Activated CD8-positive, alpha-beta T cell treated with anti-CD3 and anti-CD28 coated beads for 36 hours (primary cell): ENCODE measurements around the gene RCAN3. TPM values are rescaled to one million over a fixed set of nuclear protein-coding genes. Genes with fewer than 3 reads are reported as not detected.

Experiments used
- ATAC-seq: fragments of 200-7000 bp; cut with Tn5 transposase; one replicate; pipeline ENCODE4 v1.10.0; 2021; ENCODE audit warnings: mild to moderate bottlenecking, moderate library complexity
- CTCF ChIA-PET: fragments of 350-600 bp; sonication (Branson Sonifier 250); formaldehyde crosslinking; loops from one replicate; lab custom pipeline; 2021; ENCODE audit warnings: antibody characterized with exemption; lab: Charles Lee
- POLR2A ChIA-PET: fragments of 350-600 bp; sonication (Branson Sonifier 250); formaldehyde crosslinking; loops from one replicate; lab custom pipeline; 2021; ENCODE audit warnings: antibody characterized with exemption; lab: Charles Lee
- DNase-seq: peaks from one replicate; pipeline ENCODE4 v3.0.0-alpha.2; 2020
- H3K27ac Mint-ChIP-seq: one replicate; pipeline ENCODE4 v1.8.0; 2021; ENCODE audit warnings: mild to moderate bottlenecking, mixed read lengths
- H3K27me3 Mint-ChIP-seq: one replicate; pipeline ENCODE4 v1.8.0; 2021; ENCODE audit warnings: mixed read lengths
- H3K36me3 Mint-ChIP-seq: one replicate; pipeline ENCODE4 v1.8.0; 2021; ENCODE audit warnings: low read depth, mixed read lengths
- H3K4me1 Mint-ChIP-seq: one replicate; pipeline ENCODE4 v1.8.0; 2021; ENCODE audit warnings: low read depth, mixed read lengths
- H3K4me3 Mint-ChIP-seq: one replicate; pipeline ENCODE4 v1.8.0; 2021; ENCODE audit warnings: mild to moderate bottlenecking, moderate library complexity, mixed read lengths
- H3K9me3 Mint-ChIP-seq: one replicate; pipeline ENCODE4 v1.8.0; 2021; ENCODE audit warnings: mixed read lengths
- intact Hi-C: fragments of 100-400 bp; cut with micrococcal nuclease; formaldehyde crosslinking; loops from one replicate; pipeline ENCODE4 v1.10.0; 2022
- total RNA-seq, 2 experiments: library from RNA; stranded (reverse); gene quantifications; one replicate each; pipeline ENCODE4 v1.2.3, GENCODE V29; 2021
- TF ChIP-seq, protein P1 (sequence below): fragments of 200-600 bp; IDR thresholded peaks from one replicate; pipeline ENCODE4 v1.8.0; 2022; ENCODE audit warnings: antibody characterized with exemption, mild to moderate bottlenecking

The RCAN3 gene
- total RNA-seq, 2 experiments from 2014 or later = 55.3 to 56.8 TPM

DNA sequence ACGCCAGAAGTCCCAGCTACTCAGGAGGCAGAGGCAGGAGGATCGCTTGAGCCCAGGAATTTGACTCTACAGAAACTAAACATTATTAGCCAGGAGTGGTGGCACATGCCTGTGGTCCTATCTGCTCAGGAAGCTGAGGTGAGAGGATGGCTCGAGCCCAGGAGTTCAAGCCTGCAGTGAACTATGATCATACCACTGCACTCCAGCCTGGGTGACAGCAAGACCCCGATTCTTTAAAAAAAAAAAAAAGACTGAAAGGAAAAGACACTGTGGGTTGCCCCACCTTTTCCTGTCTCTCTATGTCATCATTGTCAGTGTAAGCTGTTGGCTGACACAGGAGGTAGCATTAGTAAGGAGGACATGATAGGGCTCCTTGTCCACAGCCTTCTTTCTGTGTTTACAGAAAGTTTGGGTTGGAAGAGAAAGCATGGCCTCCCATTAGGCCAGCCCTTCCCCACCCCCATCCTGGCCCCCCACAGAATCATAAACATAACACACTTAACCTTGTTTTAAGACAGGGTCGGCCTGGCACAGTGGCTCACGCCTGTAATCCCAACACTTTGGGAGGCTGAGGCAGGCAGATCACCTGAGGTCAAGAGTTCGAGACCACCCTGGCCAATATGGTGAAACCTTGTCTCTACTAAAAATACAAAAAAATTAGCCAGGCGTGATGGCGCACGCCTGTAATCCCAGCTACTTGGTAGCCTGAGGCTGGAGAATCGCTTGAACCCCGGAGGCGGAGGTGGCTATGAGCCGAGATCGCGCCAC lies 20.6 kb upstream of the RCAN3 start:
- ChIA-PET POLR2A (interaction anchor here (0.7 to 3.8 kb wide), 13 partner anchors 10 to 430 kb away, joined by 3 to 20 read pairs (median 4); partner anchors contain the start of genes NIPAL3, RCAN3 and STPG1), CTCF (interaction anchor here (0.9 to 3.3 kb wide), 9 partner anchors 20 to 105 kb away, joined by 3 to 18 read pairs (median 4); partner anchors contain the start of gene NIPAL3)
- peaks cover 3% of the 10 kb centered on the region for H3K9me3 Mint-ChIP-seq
- intact Hi-C loops = loop anchor here (5.0 to 10.0 kb wide), 2 partner anchors 53 to 65 kb away; partner anchors contain the start of gene NIPAL3
- peak overlapping the region; percentile 59 for H3K4me3 Mint-ChIP-seq
- peak overlapping the region; percentile 97 for H3K27ac Mint-ChIP-seq
- H3K36me3 Mint-ChIP-seq = peaks cover 34% of the 10 kb centered on the region
- H3K27me3 Mint-ChIP-seq = no peaks in the 10 kb centered on the region
- peaks cover 68% of the 10 kb centered on the region for H3K4me1 Mint-ChIP-seq
- TF ChIP-seq, protein P1, sequence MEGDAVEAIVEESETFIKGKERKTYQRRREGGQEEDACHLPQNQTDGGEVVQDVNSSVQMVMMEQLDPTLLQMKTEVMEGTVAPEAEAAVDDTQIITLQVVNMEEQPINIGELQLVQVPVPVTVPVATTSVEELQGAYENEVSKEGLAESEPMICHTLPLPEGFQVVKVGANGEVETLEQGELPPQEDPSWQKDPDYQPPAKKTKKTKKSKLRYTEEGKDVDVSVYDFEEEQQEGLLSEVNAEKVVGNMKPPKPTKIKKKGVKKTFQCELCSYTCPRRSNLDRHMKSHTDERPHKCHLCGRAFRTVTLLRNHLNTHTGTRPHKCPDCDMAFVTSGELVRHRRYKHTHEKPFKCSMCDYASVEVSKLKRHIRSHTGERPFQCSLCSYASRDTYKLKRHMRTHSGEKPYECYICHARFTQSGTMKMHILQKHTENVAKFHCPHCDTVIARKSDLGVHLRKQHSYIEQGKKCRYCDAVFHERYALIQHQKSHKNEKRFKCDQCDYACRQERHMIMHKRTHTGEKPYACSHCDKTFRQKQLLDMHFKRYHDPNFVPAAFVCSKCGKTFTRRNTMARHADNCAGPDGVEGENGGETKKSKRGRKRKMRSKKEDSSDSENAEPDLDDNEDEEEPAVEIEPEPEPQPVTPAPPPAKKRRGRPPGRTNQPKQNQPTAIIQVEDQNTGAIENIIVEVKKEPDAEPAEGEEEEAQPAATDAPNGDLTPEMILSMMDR = no peak
- DNase-seq = peak; percentile 59
- ATAC-seq = peak; percentile 61

DNA sequence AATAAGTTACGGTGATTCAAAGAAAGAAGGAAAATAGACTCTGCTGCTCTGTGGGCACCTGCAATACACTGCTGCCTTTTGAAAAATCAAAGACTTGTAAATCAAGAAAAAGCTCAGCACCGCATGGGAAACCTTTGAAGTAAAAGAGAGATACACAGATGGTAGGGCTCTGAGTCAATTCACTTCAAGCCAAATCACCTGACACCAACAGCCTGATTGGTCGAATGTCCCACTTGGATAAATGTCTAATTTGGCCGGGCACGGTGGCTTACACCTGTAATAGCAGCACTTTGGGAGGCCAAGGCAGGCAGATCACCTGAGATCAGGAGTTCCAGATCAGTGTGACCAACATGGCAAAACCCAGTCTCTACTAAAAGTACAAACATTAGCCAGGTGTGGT lies 19.2 kb upstream of the RCAN3 start:
- TF ChIP-seq, protein P1 = no peak
- peaks cover 75% of the 10 kb centered on the region for H3K4me1 Mint-ChIP-seq
- H3K9me3 Mint-ChIP-seq = peaks cover 5% of the 10 kb centered on the region
- intact Hi-C loops = loop anchor here (5.0 to 10.0 kb wide), 2 partner anchors 51 to 66 kb away; partner anchors contain the start of gene NIPAL3
- no peaks in the 10 kb centered on the region for H3K27me3 Mint-ChIP-seq
- peaks cover 37% of the 10 kb centered on the region for H3K36me3 Mint-ChIP-seq
- H3K27ac Mint-ChIP-seq = peak overlapping the region; percentile 97
- H3K4me3 Mint-ChIP-seq = peak overlapping the region; percentile 28
- ChIA-PET CTCF (interaction anchor here (0.8 to 3.3 kb wide), 11 partner anchors 13 to 572 kb away, joined by 3 to 14 read pairs (median 4); partner anchors contain the start of gene RCAN3), POLR2A (interaction anchor here (0.7 to 2.4 kb wide), 10 partner anchors 12 to 486 kb away, joined by 3 to 13 read pairs (median 4); partner anchors contain the start of gene RCAN3)
- DNase-seq (peak; percentile 69), ATAC-seq (peak; percentile 27)

DNA sequence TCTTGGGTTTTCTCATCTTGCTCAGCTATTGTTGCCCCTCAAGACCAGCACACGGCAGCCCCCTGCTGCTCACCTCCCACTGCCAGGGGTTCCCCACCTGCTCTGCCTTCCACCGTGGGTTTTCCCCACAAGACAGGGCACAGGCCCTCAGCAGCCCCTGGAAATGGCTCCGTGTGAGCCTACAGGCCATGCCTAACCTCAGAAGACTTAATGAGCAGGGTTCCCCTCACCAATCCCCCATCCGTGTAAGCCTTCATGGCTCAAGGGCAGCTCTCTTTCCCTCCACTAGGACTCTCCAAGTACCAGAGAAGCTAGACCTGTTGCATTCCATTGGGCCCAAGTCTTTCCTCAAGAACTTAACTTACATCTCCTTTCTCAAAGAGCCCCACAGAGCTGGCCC lies 18.4 kb upstream of the RCAN3 start:
- ChIA-PET POLR2A (interaction anchor here (0.7 to 2.4 kb wide), 10 partner anchors 17 to 485 kb away, joined by 3 to 13 read pairs (median 5); partner anchors contain the start of genes NIPAL3, RCAN3 and SRRM1), CTCF (interaction anchor here (0.8 to 2.9 kb wide), 12 partner anchors 12 to 572 kb away, joined by 3 to 14 read pairs (median 4); partner anchors contain the start of genes NIPAL3 and RCAN3)
- Mint-ChIP-seq H3K36me3 (peaks cover 38% of the 10 kb centered on the region), H3K4me1 (peaks cover 81% of the 10 kb centered on the region), H3K4me3 (peak overlapping the region; percentile 45), H3K27me3 (no peaks in the 10 kb centered on the region), H3K27ac (peak overlapping the region; percentile 97), H3K9me3 (peaks cover 5% of the 10 kb centered on the region)
- peak; percentile 12 for ATAC-seq
- peak; percentile 54 for DNase-seq
- intact Hi-C loops = loop anchor here (5.0 to 10.0 kb wide), 2 partner anchors 51 to 67 kb away; partner anchors contain the start of gene NIPAL3
- TF ChIP-seq, protein P1 = no peak

DNA sequence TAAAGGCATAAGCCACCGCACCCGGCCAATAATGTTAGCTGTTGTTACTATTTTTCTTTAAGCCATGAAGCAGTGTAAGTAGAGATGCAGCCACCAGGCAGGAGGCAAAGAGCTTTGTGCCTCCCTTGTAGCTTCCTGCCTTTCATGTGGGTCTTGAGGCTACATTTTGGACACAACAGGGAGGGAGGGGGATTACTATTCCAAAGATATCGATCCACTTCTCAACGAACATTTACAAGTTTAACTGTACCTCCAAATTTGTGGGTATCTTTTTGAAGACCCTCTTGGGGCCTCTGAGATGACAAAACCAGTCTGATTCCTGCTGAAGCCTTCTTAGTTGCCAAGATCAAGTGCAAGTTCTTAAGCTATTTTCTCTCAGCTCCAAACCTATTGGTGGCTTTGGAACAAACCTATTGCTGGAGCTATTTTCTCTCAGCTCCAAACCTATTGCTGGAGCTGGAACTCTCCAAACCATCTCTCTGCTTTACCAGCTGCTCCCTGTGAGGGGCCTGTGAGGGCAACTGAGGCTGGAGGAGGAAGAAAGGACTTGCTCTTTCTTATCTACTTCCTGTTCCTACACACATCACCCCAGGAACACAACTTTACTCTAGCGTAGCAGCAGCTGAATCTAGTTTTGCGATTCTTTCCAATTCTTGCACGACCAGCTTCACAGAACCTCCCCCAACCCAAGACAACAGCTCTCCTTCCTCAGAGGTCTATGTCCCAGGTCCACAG lies 16.1 kb upstream of the RCAN3 start:
- H3K27me3 Mint-ChIP-seq = no peaks in the 10 kb centered on the region
- ChIA-PET CTCF (interaction anchor here (0.7 to 3.8 kb wide), 14 partner anchors 10 to 336 kb away, joined by 3 to 30 read pairs (median 4); partner anchors contain the start of genes NIPAL3 and RCAN3), POLR2A (interaction anchor here (0.5 to 4.2 kb wide), 8 partner anchors 15 to 210 kb away, joined by 3 to 47 read pairs (median 4); partner anchors contain the start of genes RCAN3 and STPG1)
- intact Hi-C loops = loop anchor here (10.0 kb wide), 1 partner anchor 48 kb away; no protein-coding TSS in a partner anchor
- H3K4me3 Mint-ChIP-seq = peak overlapping the region; percentile 70
- peaks cover 36% of the 10 kb centered on the region for H3K36me3 Mint-ChIP-seq
- peak; percentile 24 for ATAC-seq
- TF ChIP-seq, protein P1 = no peak
- peaks cover 76% of the 10 kb centered on the region for H3K4me1 Mint-ChIP-seq
- peaks cover 10% of the 10 kb centered on the region for H3K9me3 Mint-ChIP-seq
- no peak for DNase-seq
- peak overlapping the region; percentile 93 for H3K27ac Mint-ChIP-seq
